HG03565 (cell line): ENCODE measurements around the gene STX19.
"Not testable (repeated sequence)": the region's sequence is repeated elsewhere in the genome, so short reads cannot be mapped to it uniquely, and the experiment has no call there.

Experiments used
- ATAC-seq: cut with Tn5 transposase; IDR thresholded peaks from one replicate; pipeline ENCODE4 v1.9.1; 2021; ENCODE audit warnings: mild to moderate bottlenecking, moderate library complexity; ENCODE audit not compliant: unreplicated experiment

The STX19 gene

GRCh38 chr3:93979850-93980676 lies 48.3 kb downstream of the STX19 start, which contains the start of gene ARL13B:
Gene ARL13B (plus strand): TSS chr3:93980155. CDS start chr3:93980424, 269 bp downstream.
- ATAC-seq, result peak; percentile 100

GRCh38 chr3:93973131-93974126 lies 55.0 kb downstream of the STX19 start, which contains the start of gene PROS1:
Gene PROS1 (minus strand): TSS chr3:93973896. CDS start chr3:93973749, 147 bp downstream.
- peak; percentile 82 for ATAC-seq

- no peak for ATAC-seq
These were observed 58.4 kb downstream of the STX19 start for GRCh38 chr3:93969997-93970396.

- no peak for ATAC-seq
These were observed 59.0 kb downstream of the STX19 start for GRCh38 chr3:93969443-93969842.

GRCh38 chr3:93965106-93965505 lies 63.3 kb downstream of the STX19 start:
- ATAC-seq, result not testable (repeated sequence)
